NCI-H748 treated with DMSO at 0.1 percent for 48 hours (cell line): ENCODE data around the gene MS4A8.
A peak's percentile ranks its signal among the peaks of the same experiment; 100 is the strongest.
"Not testable (repeated sequence)": the region's sequence is repeated elsewhere in the genome, so short reads cannot be mapped to it uniquely, and the experiment has no call there.

Experiments used
- DNase-seq: peaks from one replicate; lab custom pipeline; 2025; lab: John Stamatoyannopoulos, UW

MS4A8 gene

DNA sequence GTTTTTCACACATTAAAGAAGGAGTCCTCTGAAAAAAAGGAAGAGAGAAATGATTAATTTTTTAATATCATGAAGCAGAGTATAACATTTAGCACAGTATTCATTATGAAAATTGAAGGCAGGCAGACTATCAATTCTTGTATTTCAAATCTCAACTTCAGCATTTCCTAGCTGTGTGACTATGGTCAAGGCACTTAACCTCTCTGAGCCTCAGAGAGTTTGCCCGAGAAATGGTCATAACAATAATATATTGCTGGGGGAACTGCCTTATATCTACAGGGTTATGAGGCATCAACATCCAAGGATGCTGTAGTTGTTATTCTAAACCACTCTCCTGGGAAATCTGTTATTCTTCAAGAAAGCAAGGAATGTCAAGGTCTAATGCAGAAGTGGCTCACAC lies 26.2 kb downstream of the MS4A8 start:
- DNase-seq, result no peak

DNA sequence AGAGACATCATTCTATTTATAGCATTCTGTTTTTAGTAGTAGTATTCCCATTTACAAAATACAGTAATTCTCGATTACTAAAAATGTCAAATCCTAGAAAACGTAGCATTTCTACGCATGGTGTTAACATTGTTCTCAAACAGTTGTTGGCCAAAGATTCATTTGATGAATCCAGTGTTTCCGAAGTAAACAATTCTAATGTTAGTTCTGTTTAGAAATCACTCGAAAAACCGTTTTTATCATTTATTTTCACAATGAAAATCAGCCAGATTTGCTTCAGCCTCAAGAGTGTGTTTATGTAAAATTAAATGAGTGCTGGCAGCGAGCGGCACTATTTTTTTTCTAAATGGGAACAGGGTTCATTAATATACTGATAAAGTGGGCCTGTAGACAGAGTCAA lies 32.2 kb downstream of the MS4A8 start:
- no peak for DNase-seq

DNA sequence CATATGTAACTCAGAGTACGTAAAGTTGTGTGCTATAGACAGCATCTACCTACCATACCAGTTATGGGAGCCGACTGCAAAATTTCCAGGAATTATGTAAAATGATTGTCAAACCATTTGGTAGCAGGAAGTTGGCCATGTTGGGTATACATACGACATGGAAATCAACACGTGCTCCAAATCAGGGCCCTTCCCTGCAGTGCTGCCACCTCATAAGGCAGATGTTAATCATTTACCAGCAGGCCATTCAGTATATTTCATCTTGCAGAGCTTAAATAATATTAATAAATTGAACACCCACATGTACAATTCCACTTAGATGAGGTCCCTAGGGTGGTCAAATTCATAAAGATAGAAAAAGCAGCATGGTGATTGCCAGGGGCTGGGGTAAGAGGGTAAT lies 34.9 kb downstream of the MS4A8 start:
- no peak for DNase-seq

DNA sequence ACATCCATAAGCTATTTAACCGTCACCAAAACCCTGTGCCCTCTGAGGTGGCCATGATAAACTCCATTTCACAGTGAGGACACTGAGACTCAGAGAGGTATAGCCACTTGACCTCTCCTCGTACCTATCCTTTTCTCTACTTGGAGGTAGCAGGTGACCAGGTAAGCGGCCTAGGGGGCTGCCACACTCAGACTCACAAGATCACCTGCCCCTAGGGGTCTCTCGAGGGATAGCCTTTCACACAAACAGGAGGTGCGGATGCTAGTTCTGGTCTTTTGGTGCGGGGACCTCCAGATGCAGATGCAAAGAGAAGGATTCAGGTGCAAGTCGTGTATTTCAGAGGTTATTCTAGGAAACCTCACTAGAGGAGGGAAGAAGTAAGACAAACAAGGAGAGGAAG lies 39.7 kb downstream of the MS4A8 start:
- no peak for DNase-seq

DNA sequence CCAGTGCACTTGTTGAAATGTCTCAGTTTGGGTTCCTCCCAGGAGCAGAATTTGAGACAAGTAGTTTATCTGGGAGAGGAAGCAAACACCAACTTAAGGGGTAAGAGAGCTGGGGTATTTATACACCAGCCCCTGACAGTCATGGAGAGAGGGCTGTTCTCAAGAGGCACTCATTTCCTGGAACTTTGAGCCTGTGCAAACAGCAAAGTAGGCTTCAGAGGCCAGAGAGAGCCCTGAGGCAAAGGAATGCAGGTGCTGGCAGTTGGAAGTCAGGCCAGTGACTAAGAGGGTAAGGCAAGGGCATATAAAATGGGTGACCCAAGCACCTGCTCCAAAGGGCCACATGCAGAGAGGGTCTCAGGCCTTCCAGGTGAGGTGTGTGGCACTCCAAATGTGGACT lies 41.2 kb downstream of the MS4A8 start:
- no peak for DNase-seq

DNA sequence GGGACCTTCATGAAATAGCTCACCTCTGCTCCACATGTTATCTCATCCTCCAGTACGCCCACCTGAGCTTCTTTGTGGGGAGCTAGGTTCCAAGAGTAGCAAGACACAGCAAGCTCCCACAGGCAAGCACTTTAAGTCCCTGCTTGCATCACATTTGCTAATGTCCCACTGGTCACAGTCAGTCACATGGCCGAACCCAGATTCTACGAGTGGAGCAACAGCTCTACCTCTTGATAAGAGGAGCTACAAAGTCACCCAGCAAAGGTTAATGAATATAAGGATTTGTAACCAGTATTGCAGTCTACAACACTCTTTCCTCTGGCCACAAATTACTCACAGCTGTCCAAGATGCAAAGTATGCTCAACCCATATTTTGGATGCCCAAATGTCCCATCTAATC lies 42.0 kb downstream of the MS4A8 start:
- DNase-seq, result no peak

DNA sequence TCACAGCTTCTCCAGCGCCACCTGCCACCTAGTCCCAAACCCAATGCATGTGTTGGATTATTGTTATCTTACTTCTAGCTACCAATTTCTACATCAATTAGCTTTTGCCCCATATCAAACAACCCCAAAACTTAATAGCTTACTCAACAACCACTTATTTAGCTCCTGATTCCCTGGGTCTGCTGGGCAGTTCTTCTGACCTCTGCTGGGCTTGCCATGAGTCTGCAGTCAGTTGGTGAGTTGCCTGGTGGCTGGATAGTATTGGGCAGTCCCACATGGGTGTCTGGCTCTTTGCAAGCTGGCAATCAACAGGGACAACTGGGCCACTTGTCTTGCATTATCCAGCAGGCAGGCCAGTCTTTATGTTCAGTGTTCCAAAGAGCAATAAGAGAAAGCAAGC lies 43.6 kb downstream of the MS4A8 start:
- DNase-seq, result no peak

DNA sequence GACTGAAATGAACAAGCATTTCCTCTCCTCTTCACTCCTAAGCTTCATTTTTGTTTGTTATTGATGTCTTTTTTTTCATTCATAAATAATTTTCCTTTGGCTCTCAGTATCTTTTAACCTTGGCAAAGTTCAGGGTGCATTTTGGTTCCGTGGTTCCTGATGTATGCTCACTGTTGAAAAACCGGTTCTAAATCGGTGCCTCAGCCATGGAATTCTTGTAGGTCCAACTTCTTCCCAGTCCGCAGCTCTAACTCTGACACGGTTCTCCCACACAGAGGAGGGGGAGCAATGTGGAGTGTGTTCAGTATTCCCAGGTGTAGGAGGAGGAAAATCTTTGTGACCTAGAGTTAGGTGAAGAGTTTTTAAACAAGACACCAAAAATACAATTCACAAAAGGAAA lies 44.7 kb downstream of the MS4A8 start:
- no peak for DNase-seq

DNA sequence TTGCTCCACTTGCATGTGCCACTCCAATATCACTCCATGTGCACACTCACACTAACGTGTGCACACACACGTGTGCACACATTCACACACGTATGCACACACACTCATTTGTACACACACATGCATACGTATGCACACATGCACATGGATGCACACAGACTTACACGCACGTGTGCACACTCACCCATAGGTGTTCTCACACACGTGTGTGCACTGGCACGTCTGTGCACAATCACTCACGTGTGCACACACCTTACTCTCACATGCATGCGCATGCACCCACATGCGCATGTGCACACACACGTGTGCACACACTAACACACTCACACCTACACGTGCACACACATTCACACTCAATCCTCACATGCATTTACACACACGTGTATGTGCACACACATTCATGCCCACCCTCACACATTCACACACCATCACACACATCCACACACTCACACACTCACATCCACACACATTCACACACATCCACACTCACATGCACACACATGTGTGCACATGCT lies 48.0 kb downstream of the MS4A8 start:
- DNase-seq, result no peak

DNA sequence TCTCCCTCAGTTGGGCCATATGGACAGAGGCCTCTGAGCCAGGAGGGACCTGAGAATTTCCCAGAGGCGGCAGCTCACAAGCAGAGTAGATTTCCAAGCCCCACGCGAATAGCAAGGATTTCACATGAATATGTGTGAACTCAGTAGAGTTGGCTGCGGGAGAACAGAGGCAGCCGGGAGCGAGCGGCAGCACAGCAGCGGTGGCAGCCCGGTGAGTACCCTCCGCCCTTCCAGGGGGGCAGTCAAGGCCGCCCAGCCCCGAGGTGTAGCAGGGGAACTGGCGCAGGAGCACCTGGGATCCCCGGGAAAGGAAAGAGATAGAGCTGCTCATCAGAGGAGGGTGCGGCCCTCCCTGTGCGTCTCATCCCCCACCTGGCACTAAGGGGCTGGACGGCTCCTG lies 48.8 kb downstream of the MS4A8 start:
- DNase-seq, result no peak

DNA sequence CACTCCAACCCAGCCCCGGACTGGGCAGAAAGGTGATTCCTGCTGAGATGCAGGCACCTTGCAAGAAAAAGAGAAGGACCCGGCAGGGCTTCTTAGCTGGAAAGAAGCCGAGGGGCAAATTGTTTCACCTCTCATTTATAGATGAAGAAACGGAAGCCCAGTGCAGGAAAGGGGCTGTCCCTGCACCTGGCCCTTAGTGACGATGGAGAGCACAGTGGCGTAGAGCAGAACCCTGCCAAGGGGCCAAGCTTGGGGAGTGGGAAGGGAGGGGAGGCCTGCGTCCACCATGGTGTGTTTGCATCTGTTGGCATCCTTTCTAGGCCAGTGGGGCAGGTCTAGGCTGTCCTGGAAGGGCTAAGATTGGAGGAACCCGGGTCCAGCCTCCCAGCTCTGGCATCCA lies 49.4 kb downstream of the MS4A8 start:
- DNase-seq, result no peak

DNA sequence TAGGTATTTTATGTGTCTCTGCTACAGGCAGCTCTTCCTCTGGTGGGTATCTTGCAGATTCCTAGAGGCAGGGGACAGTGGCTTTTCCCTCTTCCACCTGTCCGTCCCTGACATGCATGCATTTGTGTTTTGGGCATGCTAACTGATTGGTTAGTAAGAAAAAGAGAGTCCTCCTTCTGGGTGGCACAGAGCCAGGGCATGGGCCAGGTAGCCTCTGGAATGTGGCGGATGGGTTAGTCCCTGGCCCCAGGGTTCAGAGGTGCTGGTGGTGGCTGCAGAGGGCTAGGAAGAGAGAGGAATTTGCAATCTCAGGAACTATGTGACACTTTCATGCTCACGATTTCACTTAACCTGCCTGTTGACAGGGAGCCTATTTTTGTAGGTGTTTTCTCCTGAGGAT lies 51.5 kb downstream of the MS4A8 start:
- DNase-seq, result no peak

DNA sequence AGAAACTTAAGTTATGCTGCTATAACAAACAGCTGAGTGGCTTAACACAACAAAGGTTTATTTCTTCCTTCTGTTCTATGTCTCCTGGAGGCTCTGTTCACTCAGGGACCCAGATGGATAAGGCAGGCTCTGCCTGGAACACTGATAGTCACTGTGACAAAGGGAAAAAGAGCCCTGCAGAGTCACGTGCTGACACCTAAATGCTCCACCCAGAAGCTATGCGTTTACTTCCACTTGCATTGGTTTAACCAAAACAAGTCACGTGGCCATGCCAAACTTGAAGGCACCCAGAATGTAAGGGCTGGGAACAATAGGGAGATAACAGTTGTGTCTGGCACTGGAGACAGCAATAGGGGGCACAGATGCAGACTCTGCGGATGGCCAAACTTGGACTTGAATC lies 53.9 kb downstream of the MS4A8 start:
- no peak for DNase-seq

DNA sequence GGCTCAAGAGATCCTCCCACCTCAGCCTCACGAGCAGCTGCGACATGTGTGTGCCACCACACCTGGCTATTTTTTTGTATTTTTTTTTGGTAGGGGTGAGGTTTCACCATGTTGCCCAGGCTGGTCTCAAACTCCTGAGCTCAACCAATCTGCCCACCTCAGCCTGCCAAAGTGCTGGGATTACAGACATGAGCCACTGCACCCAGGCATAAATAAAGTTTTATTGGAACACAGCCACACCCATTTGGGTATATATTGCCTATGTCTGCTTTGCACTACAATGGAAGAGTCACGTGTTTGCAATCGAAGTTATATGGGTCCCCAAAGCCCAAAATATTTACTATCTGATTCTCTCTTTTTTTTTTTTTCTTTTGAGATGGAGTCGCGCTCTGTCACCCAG lies 55.5 kb downstream of the MS4A8 start:
- no peak for DNase-seq

DNA sequence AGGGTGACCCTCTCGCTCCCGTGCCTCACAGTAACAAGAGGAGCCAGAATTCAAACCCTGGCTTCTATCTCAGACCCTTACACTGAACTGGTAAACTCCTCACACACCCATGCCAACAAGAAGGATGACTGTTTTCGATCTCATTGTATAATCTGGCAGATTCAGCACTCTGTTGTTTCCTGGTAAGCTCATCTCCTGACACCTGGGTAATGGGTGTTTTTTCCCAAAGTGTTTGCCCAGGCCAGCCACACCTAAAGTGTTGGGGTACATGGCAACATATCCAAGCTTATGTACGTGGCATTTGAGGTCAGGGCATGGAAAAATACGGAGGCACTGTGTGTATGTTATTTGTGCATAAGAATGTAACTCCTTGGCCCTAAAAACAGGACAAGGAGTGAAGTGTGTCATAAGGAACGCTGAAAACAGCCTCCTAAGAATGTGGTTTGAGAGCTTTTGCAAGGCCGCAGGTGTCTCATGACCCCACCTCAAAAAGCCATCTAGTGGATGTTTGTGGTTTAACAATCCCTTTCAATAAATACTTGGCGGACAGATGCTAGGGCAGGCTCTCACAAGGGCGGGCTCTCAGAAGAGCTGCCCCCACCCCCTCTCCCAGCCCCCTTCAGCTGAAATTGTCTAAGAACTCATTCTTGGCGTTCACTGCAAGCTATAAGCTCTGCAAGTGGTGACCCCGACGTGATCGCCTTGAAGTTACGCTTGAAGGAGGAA lies 57.1 kb downstream of the MS4A8 start, which contains the start of gene MS4A15:
Gene MS4A15 (plus strand): TSS at position 561 of the 726 bp plus-strand sequence. CDS start 6,867 bp downstream, outside the sequence.
- DNase-seq, result no peak

DNA sequence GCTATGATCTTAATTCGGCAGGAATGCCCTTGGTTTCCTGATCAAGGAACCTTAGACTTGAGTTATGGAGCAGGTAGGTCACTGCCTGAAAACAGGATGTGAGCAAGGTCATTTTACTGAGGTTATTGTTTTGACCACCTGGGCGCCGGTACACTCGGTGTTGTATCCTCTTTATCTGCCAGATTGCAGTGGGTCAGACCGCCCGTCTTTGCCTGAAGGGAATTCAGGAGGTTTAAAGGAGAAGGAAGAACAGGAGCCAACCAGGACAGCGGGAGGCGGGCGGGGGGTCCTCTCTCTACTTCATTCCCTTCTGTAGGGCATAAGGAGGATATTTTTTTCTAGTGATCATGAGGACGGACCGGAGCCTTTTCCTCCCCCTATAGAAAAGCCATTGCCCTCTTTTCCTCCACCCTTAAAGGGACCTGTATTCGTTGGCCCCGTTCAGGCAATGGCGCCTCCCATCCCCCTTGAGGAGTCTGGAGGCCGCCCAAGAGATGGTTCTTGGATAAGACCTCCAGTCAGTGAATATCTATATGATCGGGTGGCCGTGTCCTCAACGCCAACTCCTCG lies 57.9 kb downstream of the MS4A8 start:
- DNase-seq, result no peak

DNA sequence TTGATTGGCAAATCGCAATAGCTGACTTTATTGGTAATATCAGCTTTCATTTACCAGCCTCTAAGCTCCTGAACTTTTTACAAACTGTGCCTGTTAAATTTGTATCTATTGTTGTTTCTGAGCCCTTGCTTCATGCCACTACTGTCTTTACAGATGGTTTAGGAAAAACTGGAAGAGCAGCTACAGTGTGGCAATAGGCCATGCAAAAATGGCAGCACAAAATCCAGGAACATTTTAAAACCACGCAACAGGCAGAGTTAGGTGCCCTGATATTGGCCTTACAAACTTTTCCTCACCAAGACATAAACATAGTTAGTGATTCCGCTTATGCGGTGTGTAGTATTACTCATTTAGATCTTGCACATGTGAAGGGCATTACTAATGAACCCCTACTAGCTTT lies 59.3 kb downstream of the MS4A8 start:
- DNase-seq, result not testable (repeated sequence)

DNA sequence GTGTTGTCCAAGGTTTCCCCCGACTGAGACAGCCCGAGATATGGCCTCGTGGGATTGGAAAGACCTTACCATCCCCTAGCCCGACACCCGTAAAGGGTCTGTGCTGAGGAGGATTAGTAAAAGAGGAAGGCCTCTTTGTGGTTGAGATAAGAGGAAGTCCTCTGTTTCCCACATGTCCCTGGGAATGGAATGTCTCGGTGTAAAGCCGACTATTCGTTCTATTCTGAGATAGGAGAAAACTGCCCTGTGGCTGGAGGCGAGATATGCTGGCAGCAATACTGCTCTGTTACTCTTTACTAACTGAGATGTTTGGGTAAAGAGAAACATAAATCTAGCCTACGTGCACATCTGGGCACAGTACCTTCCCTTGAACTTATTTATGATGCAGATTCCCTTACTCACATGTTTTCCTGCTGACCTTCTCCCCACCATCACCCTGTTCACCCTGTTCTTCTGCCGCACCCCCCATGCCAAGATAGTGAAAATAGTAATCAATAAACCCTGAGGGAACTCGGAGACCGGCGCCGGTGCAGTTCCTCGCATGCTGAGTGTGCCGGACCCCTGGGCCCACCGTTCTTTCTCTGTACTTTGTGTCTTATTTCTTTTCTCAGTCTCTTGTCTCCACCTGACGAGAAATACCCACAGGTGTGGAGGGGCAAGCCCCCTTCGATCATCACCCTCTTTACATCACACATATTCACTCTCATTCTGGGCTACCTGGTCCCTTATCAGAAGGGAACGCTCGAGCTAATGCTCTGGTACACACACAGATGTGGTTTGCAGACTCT lies 60.2 kb downstream of the MS4A8 start:
- DNase-seq, result not testable (repeated sequence)

DNA sequence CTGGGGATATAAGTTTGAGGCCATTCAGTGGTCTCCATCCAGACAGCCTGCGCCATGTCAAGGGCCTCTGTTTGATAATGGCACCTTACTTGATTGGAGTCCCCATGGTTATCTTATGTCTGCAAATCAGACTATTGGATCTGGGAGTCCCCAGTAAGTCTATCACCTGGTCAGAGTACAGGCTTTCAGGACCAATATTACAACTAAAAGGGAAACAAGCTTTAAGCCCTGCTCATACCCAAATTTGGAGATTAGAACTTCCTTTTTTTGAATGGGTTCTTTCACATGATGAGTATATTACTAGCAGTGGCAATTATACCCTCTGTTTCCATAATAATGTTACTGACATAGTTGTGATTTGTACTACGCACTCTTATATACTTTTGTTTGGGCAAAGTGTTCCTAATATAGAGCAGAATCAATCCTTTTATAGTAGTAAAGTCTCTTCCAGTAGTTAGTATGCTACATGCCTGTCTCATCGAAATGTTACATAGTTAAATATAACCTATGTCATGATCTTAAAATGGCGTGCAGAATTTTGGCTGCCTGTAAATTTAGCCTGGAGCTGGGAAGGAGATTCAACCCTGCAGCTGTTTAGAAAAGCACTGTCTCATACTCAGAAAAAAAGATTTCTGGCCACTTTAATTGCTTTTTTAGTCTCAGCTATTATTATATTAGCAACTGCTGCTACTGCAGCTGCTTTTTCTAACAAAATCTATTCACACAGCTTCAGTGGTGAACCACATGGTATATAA lies 62.2 kb downstream of the MS4A8 start:
- DNase-seq, result no peak

DNA sequence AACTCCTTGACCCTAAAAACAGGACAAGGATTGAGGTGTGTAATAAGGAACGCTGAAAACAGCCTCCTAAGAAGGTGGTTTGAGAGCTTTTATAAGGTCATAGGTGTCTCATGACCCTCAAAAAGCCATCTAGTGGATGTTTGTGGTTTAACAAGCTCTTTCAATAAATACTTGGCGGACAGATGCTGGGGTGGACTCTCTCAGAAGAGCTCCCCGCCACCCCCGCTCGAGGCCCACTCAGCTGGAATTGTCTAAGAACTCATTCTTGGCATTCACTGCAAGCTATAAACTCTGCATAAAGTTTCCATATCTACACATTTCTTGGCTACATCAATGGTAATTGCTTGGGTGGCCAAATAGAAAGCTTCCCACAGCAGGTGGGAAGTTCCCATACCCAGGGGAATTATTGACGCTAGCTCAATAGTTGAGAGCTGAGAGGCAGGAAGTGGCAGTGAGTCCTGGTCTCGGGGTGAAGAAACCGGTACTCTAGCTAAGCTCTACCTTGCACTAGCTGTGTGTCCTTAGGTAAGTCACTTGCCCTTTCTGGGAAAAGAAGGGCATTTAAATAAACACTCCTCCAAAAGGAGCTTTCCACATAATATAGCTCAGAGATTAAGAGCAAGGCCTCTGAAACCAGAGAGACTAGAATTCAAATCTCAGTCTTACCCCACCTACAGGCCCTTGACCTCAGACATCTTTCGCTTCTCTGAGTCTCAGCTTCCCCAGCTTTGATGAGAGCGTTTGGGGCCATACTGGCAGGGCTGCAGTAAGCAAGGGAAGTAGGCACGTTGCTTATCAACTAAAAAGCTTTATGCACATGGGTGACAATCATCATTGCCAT lies 63.7 kb downstream of the MS4A8 start:
- peak; percentile 90 for DNase-seq

DNA sequence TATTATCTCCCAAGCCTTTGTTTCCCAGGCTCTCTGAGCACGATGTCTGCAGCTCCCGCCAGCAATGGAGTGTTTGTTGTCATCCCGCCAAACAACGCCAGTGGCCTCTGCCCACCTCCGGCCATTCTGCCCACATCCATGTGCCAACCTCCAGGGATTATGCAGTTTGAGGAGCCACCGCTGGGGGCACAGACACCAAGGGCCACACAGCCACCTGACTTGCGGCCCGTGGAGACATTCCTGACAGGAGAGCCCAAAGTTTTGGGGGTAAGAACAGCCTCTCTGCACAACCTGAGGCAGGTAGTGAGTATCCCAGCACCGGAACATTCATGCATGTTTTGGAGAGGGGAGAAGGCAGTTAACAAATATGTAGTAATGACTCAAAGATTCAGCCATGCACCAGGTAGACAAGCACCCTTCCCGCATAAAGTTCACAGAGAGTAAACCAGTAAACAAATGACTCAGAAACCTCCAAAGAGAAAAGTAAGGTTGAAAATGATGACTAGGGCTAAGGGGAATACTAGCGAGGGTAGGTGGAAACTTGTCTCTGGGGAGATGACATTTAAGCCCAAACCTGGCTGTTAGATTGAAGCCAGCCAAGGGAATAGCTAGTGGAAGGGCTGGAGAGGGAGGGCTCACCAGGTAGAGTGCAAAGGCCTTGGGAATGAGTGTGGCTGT lies 64.4 kb downstream of the MS4A8 start:
- DNase-seq, result peak; percentile 42
